HG02973 (cell line): Measurements from ENCODE around the gene SLC13A3.

Experiments used
- ATAC-seq: cut with Tn5 transposase; IDR thresholded peaks from one replicate; pipeline ENCODE4 v1.9.1; 2021; ENCODE audit warnings: moderate library complexity; ENCODE audit not compliant: unreplicated experiment

The SLC13A3 gene

GRCh38 chr20:46582648-46583047 is 68.6 kb downstream of the SLC13A3 start:
- ATAC-seq, result no peak

DNA sequence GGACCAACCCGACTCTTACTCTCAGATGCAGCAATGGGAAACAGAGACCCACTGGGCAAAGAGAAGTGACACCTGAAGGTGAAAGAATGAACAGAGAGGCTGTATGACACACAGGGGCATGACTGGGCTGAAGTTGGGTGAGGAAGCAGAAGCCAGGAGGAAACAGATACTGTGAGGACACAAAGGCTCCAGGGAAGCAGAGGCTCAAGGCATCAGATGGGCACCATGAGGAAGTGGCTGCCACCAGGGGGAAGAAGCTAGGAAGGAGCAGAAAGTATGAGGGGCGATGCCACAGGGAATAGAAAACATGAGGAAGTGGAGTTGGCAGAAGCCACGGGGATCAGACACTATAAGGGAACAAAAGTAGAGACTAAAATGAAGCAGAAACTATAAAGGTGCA is 69.9 kb downstream of the SLC13A3 start:
- no peak for ATAC-seq

DNA sequence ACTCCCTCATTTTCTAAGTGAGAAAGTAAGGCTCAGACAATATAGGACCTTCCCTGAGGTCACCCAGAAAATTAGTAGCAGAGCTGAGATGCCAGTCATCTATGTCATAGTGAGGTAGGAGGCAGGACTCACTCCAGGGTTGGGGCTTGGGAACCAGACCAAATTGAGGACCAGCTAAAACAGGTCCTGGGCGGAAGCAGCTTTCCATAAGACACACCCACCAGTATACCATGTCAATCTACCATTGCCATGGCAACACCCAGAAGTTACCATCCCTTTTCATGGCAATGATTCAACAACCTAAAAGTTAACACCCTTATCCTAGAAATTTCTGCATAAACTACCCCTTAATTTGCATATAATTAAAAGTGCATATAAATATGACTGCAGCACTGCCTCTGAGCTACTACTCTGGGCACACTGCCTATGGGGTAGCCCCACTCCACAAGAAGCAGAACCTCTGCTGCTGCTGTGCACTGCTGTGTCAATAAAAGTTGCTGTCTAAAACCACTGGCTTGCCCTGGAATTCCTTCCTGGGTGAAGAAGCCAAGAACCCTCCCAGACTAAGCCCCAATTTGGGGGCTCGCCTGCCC is 70.5 kb downstream of the SLC13A3 start:
- ATAC-seq, result no peak

DNA sequence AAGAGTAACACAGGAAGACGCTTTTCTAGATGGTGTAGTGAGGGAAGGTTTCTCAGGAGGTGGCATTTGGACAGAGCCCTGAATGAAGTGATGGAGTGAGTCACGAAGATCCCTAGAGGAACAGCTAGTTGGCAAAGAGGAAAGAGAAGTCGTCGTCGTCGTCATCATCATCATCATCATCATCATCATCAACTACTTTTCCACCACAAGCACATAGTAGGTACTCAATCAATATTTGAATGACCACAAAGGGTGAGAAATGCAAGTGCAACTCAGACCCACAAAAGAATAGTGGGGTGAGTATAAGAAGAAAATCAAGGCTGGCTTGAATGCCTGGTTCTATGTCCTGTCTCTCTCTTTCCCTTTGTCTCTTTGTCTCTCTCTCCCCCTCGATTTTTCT is 72.5 kb downstream of the SLC13A3 start:
- no peak for ATAC-seq

DNA sequence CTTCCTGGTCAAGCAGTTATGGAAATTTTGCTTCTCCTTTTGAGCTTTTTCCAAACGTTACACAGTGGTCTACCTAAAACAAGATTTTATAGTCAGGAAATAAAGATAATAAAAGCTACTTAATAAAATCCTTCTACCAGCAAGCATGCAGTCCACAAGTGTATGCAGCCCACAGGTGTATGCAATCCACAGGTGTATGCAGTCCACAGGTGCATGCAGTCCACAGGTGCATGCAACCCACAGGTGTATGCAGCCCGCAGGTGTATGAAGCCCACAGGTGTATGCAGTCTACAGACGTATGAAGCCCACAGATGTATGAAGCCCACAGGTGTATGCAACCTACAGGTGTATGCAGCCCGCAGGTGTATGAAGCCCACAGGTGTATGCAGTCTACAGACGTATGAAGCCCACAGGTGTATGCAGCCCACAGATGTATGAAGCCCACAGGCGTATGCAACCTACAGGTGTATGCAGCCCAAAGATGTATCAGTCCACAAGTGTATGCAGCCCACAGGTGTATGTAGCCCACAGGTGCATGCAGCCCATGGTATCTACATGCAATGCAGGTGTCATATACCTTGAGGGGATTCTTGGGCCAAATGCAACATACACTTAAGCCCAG is 74.4 kb downstream of the SLC13A3 start:
- no peak for ATAC-seq

GRCh38 chr20:46575937-46576461 is 75.3 kb downstream of the SLC13A3 start:
- no peak for ATAC-seq

DNA sequence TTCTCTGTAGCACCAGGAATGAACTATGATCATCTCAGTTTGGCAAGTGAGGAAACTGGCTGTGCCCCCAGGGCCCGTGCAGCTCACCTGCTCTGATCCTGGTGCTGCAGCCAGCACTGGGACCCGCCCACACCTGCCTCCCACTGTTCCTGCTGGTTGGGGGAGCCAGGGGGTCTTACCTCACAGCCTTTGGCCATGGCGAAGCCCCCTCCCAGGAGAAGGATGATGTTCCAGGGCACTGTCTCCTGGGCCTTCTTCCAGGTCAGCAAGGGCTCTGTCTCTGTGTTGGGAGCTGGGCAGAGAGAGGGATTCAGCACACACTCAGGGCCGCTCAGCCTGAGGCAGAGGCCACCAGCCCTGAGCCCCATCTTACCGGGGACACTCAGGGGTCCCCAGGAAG is 75.9 kb downstream of the SLC13A3 start:
- ATAC-seq, result no peak

GRCh38 chr20:46573788-46574584 is 77.3 kb downstream of the SLC13A3 start:
- no peak for ATAC-seq

GRCh38 chr20:46573234-46573633 is 78.0 kb downstream of the SLC13A3 start:
- no peak for ATAC-seq

DNA sequence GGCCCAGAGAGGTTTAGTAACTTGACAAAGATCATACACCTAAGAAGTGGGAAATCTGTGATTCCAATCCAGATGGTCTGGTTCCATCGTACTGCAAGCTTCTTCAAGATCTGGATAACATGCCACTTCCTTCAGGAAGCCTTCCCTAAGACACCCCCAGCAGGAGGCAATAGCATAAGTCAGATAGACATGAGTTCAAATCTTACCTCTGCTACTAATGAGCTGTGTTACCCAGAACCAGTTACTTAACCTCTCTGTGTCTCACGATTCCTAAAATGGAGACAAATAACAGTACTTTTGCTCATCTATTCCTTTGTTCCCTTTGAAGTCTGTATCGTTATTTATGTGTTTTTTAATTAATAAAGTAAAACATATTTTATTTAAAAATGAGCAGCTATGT is 78.5 kb downstream of the SLC13A3 start:
- ATAC-seq, result no peak

- no peak for ATAC-seq
These were observed 79.1 kb downstream of the SLC13A3 start for GRCh38 chr20:46572153-46572552.

DNA sequence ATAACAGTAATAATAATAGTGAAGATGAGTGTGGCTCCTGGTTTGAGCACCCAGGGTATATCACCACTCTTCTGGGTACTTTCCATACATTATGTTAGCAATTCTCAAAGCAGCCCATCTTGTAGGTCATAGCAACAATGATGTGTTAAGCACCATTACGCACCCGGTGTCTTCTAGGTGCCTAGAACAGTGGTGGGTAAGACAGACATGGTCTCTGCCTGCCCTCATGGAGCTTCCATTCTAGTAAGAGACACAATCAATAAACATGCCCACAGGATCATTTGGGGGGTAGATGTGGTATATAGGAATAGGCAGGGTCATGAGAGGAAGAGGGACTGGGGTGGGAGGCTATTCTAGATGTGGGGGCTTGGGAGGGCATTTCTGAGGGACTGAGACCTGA is 79.8 kb downstream of the SLC13A3 start:
- ATAC-seq, result no peak

GRCh38 chr20:46570956-46571355 is 80.3 kb downstream of the SLC13A3 start:
- no peak for ATAC-seq

GRCh38 chr20:46569961-46570360 is 81.3 kb downstream of the SLC13A3 start:
- ATAC-seq, result no peak

DNA sequence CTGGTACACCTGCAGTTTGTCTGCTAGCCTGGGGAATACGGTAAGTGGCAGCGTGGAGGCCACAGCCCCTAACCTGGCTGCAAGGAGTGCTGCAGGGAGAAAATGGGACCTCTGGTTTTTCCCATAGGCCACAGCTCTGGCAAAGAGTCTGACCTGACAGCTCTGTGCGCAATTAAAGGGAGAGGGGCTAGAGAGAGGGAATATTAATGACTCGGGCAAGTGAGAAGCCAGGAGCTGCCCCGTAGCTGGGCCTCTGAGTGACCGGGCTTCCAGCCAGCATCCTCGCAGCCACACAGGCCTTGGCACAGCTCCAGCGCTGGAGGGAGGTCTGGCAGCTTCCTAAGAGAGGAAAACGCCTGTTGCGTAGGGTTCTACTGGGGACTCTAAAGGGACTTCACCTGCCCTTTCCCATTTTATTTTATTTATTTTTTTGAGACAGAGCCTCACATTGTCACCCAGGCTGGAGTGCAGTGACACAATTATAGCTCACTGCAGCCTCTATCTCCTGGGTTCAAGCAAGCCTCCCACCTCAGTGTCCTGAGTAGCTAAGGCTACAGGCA is 82.6 kb downstream of the SLC13A3 start:
- no peak for ATAC-seq

DNA sequence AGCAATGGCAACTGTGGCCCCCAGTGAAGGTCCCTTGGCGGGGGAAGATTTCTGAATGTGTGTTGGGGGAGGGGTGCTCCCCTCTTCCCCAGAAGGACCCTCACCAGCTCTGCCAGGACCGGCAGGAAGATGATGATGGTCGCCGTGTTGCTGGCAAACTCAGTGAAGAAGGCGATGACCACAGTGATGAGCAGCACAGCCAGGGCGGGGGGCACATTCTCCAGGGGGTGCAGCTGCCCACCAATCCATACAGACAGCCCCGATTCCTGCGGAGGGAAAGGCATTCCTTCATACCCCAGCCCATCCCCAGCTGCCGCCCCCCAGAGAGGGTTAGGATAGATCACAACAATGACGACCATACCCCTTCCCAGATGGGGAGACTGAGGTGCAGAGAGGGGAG is 85.1 kb downstream of the SLC13A3 start:
- no peak for ATAC-seq

GRCh38 chr20:46564241-46564957 is 86.9 kb downstream of the SLC13A3 start:
- ATAC-seq, result no peak

DNA sequence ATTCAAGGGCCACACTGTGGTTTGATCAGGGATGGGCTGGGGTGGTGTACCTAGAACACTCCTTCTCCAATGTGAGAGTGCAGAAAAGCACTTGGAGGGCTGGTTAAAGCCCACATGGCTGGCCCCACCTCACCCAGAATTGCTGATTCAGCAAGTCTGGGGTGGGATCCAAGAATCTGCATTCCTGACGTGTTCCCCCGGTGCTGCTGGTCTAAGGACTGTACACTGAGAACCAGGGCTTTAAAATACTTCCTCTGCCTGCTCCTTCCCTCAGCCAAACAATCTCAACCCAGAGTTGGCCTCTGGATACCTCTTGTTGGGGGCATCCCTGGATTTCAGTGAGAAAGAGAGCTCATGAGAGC is 87.4 kb downstream of the SLC13A3 start:
- no peak for ATAC-seq

DNA sequence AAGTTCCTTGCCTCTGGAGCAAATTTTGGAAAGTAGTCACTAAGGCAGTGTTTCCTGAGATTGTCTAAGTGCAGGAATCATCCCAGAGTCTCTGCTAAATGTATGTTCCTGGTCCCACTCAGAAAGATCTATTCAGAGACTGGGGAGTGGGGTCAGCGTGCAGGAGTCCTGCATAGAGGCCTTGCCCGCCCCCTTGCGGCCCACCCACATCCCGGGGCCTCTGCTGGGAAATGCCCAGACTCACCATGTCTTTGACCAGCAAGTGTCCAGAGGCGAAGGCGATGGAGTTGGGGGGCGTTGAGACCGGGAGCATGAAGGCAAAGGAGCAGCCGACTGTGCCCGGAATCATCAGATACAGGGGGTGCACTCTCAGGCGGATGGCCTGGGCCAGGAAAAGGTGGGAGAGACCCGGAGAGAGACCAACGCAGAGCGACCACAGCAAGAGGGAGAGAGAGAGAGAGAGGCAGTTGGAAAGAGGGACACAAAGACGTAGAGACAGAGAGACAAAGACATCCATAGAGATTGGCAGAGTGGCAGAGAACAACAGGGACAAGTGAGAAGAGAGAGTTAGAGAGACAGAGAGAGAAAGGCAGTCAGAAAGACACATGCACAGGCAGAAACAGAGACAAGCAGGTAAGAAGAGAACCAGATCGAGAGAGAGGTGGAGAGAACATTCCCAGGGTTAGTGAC is 87.9 kb downstream of the SLC13A3 start:
- no peak for ATAC-seq

DNA sequence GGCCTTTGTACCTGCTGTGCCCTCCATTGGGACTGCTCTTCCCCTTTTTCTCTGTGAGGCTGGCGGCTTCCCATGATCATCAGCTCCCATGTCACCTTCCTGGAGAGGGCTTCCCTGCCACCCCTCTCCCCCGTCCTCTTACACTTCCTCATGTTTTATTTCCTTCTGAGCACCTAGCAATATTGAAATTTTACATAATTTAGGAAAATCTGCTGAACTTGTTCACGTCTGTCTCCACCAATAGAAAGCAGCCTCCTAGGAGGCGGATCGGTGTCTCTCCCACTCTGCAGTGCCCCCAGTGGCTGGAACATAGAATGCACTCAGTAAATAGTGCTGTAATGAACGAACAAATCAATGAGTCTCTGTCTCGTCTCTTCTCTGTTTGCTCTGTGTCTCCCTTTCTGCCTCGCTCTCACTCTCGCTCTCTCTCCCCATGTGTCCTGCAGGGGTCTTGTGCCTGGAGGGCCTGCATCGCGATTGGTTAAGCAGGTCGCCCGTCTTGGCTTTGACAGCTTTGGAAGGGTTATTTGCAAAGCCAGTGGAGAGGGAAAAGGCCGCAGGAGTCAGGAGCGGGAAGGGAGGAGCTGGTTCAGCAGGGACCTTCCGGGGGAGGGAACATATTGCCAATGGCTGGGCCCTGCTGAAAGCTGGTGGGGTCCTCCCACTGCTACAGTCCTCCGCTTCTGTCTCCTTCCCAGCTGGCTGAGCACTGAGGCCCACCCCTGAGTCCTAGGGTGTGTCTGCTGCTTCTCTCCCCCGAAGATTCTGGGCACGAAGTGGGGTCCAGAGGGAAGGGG is 88.7 kb downstream of the SLC13A3 start:
- no peak for ATAC-seq
